Stimulated activated CD4-positive, alpha-beta T cell treated with anti-CD3 and anti-CD28 coated beads, Interleukin-2, amount 100 ng/mL, for 48 hours (primary cell): ENCODE results near the gene HBP1.
"Not testable (repeated sequence)": the region's sequence is repeated elsewhere in the genome, so short reads cannot be mapped to it uniquely, and the experiment has no call there.

Source experiments
- DNase-seq, 2 donors: peaks; one replicate each; pipeline ENCODE4 v3.0.0-alpha.2; 2020

Gene HBP1

GRCh38 chr7:107187774-107188173 is 19.0 kb downstream of the HBP1 start:
- DNase-seq, result no peak

GRCh38 chr7:107190090-107190489 is 21.3 kb downstream of the HBP1 start:
- no peak for DNase-seq

DNA sequence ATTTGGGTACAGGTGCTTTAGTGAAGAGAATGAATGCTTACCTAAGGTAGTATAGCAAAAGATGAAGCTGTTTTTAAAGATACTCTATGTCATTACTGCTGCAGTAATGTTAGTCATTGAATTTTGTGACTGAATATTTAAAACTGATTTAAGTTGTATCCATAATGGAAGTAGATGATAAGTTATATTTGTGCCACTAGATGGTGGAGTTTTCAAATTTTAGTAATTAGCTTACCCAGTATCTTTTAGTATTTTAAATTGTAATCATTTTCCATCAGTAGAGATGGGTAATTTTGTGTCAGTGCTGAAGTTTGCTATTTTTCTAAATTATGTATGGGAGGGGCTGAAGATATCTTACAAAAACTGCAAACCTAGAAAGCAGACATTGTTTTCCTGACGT is 25.2 kb downstream of the HBP1 start:
- DNase-seq, result no peak

DNA sequence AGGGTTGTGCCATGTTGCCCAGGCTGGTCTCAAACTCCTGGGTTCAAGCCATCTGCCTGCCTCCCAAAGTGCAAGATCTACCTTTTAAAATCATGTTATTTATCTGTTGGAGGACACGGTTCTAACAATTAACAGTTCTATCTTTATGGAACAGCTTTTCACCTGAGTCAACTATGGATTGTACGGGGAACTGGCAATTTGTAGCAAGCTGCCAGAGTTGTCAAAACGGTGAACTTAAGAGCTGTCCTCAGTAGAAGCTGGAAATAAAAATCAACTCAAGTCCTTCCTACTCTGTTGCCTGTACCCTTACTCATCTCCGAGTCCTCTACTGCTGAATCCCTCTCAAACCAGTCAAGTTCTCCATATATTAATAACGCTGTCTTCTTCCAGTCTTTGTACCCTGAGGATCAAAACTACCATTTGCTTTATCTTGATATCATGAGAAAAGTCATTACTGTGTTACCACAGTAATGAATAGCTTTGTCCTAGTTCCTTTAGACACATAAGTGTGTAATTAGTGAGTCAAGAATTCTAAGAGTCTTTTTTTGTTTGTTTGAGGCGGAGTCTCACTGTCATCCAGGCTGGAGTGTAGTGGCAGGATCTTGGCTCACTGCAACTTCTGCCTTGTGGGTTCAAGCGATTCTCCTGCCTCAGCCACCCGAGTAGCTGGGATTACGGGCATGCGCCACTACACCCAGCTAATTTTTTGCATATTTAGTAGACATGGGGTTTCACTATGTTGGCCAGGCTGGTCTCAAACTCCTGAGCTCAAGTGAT is 28.2 kb downstream of the HBP1 start:
- DNase-seq, result no peak

- DNase-seq, result no peak
Measured at GRCh38 chr7:107201795-107202450, 33.1 kb downstream of the HBP1 start.

GRCh38 chr7:107203607-107204006 is 34.8 kb downstream of the HBP1 start:
- DNase-seq, result no peak

DNA sequence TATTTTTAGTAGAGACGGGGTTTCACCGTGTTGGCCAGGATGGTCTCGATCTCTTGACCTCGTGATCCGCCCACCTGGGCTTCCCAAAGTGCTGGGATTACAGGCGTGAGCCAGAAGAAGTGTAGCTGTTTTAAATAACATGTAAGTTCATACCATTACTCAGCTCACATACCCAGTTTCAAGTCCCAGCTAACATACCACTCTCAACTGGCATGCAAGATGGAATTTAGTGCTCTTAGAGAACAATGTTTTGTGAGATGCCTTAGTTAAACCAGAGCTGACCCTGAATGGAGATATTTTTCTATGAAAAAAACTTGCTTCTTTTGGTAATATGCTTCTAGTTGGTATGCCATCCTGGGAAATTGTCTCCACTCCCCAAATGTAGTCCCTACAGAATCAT is 37.3 kb downstream of the HBP1 start:
- no peak for DNase-seq

GRCh38 chr7:107206706-107207105 is 37.9 kb downstream of the HBP1 start:
- no peak for DNase-seq

DNA sequence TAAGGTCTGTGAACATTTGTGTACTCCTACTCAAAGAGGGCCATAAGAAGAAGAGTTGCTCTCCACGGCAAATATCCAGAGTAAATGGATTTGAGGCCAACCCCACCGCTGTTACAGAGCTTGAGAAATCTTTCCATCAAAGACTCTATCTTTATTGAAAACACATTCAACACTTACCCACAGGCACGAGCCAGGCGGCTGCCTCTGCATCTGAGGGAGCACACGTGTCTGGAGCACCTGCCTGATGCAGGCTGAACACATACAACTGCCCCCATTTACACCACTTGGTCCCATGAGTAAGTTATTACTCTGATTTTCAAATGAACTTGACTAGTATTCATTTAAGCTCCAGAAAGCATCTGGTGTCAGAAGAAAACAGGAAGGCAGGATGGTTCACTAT is 38.7 kb downstream of the HBP1 start:
- DNase-seq, result no peak

- DNase-seq, result no peak
Measured at GRCh38 chr7:107208024-107208521, 39.3 kb downstream of the HBP1 start.

- no peak for DNase-seq
Measured at GRCh38 chr7:107208563-107208962, 39.8 kb downstream of the HBP1 start.

GRCh38 chr7:107209565-107209964 is 40.8 kb downstream of the HBP1 start:
- DNase-seq, result no peak

DNA sequence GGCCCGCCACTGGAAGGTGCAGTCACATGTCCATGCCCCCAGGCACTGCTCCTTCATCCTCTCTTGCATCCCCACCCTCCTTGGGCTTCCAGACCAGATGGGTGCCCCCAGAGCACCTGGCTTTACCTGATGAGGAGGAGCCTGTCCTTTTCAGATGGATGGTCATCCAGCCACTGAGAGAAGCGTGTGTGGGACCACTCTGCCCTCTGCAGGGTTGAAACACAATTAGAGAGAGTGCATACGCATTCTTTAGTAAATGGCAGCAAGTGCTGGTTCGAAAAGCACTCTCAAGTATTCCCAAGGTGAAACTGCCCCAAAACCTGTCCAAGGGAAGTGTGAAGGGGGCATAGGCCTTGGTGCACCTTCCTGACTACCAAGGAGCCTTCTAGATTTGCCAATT is 41.6 kb downstream of the HBP1 start:
- no peak for DNase-seq

DNA sequence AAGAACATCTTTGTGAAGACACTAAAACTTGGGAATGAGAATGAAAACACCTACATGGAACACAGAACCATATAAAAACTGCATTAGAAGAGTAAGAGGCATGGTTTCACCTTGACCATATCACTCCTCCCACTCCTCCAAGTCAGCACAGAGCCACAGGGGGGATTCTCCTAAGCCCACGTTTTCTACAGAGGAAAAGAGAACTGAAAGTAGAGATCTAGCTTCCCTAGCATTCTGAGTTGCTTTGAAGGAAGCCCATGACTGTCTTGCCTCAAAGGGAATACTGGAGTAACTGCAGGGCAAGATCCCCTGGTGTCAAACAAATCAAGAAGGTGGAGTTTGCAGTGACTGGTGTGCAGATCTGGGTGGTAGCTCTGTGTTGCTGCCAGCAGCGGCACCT is 43.9 kb downstream of the HBP1 start:
- DNase-seq, result no peak

DNA sequence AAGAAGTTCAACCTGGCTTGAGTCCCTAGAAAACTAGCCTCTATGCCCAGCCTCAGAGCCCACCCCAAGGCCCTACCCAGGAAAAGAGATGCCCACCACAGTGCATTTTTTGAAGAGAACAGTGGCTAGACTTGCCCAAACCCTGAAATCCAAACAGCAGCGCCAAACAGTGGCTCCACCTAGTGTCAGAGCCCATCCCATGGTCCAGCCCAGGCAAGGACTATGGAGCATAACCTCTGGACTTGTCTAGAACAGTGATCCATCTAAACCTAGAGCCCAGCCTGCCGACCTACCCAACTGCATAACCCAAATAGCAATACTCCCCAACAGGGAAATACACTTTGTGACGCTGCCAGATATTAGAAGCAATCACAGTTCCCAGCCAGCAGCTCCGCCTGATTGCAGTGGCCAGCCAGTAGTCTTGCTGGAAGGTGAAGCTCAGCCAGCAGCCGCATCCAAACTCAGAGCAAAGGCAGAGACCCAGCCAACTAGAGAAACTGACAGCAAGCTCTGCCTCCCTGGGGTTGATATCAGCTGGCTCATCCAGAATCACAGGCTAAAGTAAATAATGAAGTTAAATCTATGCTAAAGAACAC is 44.5 kb downstream of the HBP1 start:
- DNase-seq, result no peak

- no peak for DNase-seq
Measured at GRCh38 chr7:107213945-107214344, 45.1 kb downstream of the HBP1 start.

GRCh38 chr7:107219563-107220244 is 50.9 kb downstream of the HBP1 start:
- DNase-seq, result no peak

DNA sequence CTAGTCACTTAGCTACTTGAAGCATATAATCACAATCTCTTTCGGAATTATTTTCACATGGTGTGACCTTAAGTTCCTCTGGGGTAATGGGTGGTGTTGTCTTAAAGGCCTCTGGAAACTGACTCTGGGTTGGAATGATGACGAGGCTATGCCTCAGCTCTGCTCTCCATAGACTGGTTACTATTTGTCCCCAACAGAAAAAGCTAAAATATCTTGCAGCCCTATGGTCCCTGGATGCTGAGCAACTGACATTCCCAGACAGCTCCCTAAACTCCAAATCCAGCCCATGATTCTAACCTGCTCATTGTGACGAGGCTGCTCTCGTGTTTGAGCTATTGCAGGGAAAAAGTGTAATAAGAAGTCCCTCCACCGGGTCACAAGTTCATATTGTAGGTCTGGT is 51.6 kb downstream of the HBP1 start:
- DNase-seq, result no peak

DNA sequence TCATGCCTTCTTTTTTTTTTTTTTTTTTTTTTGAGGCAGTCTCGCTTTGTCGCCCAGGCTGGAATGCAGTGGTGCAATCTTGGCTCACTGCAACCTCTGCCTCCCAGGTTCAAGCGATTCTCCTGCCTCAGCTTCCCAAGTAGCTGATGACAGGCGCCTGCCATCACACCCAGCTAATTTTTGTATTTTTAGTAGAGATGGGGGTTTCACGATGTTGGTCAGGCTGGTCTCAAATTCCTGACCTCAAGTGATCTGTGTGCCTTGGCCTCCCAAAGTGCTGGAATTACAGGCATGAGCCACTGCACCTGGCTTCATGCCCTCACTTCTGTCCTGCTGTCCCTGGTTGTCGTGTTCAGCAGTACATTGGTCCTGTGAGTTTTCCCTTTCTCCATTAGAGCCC is 52.0 kb downstream of the HBP1 start:
- DNase-seq, result not testable (repeated sequence)

GRCh38 chr7:107224374-107225223 is 55.8 kb downstream of the HBP1 start:
- DNase-seq, result no peak

- DNase-seq, result no peak
Measured at GRCh38 chr7:107228291-107228690, 59.5 kb downstream of the HBP1 start.

DNA sequence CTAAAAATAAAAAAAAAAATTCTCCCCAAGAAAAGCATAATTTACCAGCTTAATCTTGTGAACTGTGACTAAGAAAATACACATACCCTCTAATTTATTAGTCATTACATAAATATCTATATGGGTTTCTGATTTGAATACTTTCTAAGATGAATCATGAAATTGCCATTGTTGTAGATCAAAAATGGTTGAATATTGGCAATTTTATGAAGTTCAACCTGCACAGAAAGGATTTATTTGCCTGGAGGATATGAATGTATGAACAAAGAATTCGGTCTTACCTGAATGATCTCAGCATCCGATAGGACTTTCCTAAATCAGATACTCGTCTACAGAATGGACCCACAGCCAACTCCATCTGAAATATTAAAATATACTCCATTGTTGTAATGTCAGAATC is 61.5 kb downstream of the HBP1 start:
- no peak for DNase-seq
